Activated CD8-positive, alpha-beta memory T cell treated with anti-CD3 and anti-CD28 coated beads for 48 hours (primary cell): ENCODE results near the gene ARHGAP8.

Experiments used
- DNase-seq, 3 experiments: peaks; one replicate each; pipeline ENCODE4 v3.0.0-alpha.2; 2020; ENCODE audit warnings: low read depth in 2 of 3, low spot score in 2 of 3

Gene ARHGAP8

GRCh38 chr22:44802071-44802700, 49.8 kb downstream of the ARHGAP8 start:
- DNase-seq: no peak

DNA sequence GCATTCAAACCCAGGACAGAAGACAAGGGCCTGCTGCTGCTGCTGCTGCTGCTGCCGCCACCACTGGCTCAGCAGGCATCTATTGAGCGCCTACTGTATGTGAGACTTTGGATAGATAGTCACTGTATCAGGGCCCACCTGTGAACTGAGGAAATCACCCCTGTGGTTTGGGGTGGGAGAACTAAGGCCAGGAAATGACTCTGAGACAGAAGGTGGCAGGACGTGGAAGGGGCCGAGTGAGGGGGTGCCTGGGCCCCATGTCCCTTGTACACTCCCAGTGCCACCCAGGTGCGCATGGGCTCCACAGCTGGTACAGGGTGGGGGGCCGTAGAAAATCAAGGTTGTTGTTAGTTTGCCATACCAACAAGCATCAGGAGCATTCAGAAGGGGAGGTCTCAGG, 50.6 kb downstream of the ARHGAP8 start:
- DNase-seq: no peak

DNA sequence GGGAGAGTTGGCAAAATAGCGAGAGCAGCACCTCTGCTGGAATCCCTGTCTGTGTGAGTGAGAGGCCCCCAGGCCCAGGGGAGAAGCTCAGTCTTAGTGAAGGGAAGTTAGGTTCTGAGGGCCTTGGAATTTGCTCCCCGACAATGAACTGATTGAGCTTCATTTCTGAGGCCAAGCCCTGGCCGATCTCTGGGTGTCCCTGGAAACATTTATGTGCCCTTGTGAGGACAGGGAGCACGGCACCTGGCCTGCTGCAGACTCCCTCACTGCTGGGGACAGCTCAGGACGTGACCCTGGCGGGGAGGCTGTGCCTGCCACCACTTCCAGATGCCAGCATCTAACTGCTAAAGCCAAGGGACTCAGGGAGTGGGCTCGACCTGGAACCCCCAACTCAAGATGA, 52.0 kb downstream of the ARHGAP8 start:
- DNase-seq: no peak

- no peak for DNase-seq
Measured at GRCh38 chr22:44805711-44806110, 53.3 kb downstream of the ARHGAP8 start.

DNA sequence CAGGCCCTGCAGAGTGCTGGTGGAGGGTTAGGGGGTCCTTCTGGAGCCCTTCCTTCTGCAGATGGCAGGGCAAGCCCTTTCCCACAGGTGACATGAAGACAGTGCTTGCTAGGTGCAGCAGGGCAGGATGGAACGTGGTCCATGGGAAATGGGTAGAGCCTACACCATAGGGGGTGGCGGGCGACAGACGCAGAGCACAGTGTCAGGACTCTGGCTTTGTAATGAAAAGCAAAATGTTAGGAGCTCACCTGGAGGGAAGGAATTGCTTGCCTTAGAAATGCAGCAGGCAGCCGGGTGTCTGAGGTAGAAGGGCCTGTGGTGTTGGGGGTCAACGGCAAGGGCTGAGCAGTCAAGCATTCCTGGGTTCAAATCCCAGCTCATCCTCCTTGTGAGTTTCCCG, 54.9 kb downstream of the ARHGAP8 start:
- no peak for DNase-seq

DNA sequence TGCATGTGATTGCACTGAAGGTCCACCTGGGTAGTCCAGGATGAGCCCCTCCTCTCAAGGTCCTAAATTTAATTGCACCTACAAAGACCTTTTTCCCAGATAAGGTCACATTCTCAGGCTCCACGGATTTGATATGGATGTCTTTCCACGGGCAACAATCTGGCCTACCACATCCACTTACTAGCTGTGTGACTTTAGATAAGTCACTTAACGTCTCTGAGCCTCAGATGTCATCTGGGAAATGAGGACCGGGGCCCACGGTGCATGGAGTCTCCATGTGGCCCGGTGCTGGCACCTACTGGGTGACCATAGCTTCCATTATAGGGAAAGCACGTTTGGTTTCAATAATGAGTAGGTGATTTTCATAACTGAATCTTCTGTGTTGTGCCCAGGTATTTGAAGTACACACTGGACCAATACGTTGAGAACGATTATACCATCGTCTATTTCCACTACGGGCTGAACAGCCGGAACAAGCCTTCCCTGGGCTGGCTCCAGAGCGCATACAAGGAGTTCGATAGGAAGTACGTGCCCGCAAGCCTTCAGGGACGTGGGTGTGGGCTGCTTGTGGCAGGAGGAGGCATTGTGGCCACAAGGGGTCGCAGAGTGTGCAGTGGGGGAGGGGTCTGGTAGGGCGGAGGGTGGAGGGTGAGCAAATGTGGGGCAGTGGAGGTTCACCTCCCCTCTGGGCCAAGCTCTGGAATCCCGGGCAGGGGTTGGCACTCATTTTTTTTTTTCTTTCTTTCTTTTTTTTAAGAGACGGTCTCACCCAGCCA, 55.7 kb downstream of the ARHGAP8 start:
- no peak for DNase-seq

DNA sequence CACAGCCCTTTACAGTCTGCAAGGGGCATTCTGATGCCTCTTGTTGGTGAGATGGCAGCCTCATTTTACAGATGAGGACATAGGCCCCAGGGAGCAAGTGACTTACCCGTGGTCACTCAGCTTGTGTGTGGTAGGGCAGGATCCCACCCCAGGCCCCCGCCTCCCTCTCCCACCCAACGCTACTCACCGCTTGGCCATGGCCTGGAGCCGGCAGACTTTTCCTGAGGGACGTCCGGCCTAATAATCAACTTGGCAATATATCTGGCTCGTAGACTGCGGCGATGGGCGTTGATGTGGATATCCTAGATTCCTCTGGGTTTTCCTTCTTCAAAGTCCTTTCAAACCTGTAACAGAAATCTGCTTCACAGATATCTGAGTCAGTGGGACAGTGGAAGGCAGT, 57.1 kb downstream of the ARHGAP8 start:
- DNase-seq: no peak

GRCh38 chr22:44811141-44811540, 58.8 kb downstream of the ARHGAP8 start:
- no peak for DNase-seq

DNA sequence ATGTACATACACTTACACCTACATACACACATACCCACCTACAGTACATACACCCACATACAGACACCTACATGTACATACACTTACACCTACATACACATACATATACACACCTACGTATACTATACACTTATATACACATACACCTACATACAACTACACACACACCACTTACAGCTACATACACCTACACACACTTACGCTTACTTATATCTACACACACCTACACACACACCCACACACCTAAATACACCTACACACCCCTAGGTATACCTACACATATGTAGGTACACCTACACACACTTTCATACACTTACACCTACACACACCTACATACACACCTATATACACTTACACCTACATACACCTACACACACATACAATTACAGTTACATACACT, 61.0 kb downstream of the ARHGAP8 start:
- no peak for DNase-seq

DNA sequence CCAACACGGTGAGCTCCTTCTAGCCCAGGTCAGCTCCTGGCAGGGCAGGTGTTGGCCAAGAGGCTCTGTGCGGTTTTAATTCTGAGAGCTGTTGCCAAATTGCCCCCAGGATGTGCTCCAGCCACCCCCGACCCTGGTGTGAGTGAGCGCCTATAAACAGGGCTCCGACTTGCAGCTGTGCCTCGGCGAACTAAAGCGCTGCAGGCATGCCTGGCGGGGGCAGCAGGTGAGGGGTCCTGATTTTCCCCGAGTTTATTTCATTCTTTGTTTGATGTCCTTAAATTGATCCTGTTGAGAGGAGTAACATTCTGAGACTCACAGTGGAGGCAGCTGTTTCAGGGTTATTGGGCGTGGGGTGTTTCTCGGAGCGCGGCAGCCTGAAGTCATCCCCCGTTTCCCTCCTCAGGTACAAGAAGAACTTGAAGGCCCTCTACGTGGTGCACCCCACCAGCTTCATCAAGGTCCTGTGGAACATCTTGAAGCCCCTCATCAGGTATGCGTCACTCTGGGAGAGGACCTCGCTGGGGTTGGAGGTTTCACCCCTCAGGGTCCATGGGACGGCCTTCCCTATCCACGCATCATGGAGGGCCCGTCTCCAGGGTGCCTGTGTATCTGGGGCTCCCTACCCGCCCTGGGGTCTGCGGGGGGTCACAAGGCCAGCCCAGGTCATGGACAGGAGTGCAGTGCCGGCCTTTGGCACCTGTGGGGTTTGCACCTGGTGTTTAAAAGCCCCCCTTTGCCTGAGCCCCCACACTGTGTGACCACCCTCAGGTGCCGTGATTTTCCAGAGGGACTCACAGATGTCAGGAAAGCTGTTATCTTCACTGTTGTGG, 62.1 kb downstream of the ARHGAP8 start:
- no peak for DNase-seq

DNA sequence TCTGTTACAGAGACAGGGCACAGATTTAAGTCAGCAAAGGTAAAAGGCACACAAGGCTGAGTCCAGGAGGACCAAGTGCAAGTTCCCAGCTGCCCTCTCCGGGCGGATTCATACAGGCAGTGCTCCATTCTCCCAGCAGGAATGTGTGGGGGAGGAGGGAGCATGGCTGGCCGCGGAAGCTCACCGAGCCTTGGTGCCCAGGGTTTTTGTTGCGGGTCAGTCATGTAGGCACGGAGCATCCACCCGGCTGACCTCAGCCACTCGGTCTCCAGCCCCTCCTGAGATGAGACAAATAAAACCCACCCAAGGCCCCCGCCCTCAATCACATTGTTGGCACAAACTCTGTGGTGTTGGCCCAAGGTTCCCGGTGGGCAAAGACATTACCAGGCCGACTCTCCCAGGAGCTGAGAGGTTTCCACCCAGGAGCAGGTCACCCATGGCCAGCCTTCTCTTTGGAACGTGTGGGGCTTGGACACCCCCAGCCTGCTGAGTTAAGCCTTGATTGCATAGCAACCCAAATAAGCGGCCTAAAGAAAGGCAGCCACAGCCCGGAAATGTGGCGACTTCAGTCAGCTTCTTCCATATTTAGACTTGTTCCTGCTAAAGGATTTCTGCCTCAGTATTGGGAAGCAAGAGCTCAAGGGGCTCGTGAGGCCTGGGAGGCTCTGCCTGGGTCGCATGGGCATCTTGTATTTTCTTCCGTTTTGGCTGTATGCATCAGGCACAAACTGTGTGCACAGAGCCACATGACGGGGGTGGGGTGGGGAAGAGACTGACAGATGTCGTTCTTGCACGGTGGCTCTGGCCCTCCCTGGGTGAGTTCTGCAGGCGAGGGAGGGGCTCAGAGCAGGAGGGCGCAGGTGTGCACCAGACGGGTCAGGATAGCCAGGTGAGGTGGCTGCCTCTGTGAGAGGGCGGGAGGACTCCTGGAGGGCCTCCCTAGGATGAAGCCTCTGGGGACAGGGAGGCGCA, 63.0 kb downstream of the ARHGAP8 start:
- no peak for DNase-seq

GRCh38 chr22:44816141-44816540, 63.8 kb downstream of the ARHGAP8 start:
- DNase-seq: no peak

GRCh38 chr22:44818727-44819126, 66.4 kb downstream of the ARHGAP8 start:
- DNase-seq: no peak

DNA sequence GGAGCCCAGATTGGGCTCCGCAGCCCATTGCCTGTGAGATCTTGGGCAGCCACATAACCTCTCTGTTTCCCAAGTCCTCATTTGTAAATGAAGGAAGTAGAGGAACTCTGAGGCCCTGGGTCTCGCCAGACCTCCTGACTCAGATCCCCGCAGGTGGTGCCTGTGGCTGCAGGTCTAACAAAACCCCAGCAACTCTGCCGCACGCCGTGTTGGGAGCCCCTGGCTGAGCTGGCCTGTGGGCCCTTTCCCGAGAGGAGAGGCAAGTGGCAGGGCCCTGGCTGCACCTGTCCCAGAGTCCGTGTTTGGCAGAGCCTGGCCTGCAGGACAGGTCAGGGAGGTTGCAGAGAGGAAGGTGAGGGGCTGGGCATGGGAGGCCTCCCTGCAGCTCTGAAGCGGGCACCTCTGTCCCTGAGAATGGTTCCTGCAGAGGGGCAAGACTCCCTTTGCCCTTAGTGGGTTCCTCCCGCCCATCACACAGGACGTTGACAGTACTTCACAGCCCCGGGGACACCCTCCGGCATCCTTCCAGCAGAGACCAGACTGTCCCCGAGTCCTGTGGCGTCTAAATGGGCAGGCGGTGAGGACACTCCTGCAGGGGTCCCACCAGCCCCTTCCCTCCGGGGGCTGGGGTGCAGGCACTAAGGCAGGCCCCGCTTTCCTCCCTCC, 67.7 kb downstream of the ARHGAP8 start:
- DNase-seq: no peak

DNA sequence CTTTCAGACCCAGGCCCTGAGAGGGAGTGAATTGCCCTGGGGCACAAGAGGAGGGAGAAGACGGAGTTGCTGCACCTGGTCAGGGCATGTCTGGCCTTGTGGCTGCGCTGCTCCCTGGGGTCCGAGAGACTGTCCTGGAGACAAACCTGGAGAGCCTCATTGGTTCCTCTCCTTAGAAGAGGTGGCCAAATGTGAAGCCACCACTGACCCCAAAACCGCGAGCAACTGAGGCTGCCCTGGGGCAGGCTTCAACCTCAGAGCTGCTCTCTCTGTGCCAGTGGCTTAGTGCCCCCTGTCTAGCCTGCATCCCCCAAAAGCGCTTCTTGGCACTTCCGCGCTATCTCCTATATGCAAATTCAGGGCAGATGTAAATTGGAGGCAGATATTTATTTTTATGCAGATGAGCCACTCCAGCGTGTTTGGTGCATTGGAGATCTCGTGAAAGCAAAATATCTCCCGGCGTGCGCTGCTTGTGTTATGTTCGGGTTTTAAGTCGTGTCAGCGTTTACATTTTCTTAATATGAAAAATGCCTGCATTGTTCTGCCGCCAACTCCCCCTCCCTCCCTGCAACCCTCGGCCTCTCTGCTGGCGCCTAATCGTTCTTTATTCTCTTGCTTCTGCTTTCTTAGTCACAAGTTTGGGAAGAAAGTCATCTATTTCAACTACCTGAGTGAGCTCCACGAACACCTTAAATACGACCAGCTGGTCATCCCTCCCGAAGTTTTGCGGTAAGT, 69.5 kb downstream of the ARHGAP8 start:
- no peak for DNase-seq

GRCh38 chr22:44822534-44822933, 70.2 kb downstream of the ARHGAP8 start:
- no peak for DNase-seq

GRCh38 chr22:44823396-44823795, 71.0 kb downstream of the ARHGAP8 start:
- DNase-seq: no peak

DNA sequence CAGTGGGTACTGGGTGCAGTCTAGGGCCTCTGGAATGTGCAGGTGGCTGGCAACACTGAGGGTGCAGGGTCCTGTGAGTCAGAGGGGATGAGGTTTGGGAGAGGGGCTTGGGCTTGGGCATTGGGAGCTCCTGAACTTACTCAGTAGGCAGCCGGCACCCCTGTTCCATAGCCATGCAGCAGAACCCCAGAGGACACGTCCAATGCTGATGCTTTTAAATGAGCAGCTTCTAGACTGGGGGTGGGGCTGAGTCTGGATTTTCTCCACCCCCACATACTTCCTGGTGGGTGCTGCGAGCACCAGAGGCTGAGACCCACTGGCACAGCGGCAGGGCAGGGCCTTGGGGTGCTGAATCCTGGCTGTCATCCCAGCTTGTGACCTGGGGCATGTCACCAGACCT, 71.4 kb downstream of the ARHGAP8 start:
- DNase-seq: no peak

- DNase-seq: no peak
Measured at GRCh38 chr22:44824271-44824670, 71.9 kb downstream of the ARHGAP8 start.
